HUES6 (cell line): ENCODE data around the gene PLEKHG7.

Experiments
- H3K27ac ChIP-seq: 2 replicates; pipeline ENCODE4 v1.7.0; 2013; ENCODE audit warnings: low read depth, mild to moderate bottlenecking, low read length, inconsistent platforms
- H3K27me3 ChIP-seq: 2 replicates; pipeline ENCODE4 v1.6.1; 2013; ENCODE audit warnings: low read length; ENCODE audit not compliant: control insufficient read depth, insufficient read depth
- H3K36me3 ChIP-seq: 2 replicates; pipeline ENCODE4 v1.6.1; 2013; ENCODE audit warnings: low read length; ENCODE audit not compliant: control insufficient read depth, insufficient read depth
- H3K4me1 ChIP-seq: 2 replicates; pipeline ENCODE4 v1.6.1; 2013; ENCODE audit warnings: low read length; ENCODE audit not compliant: control insufficient read depth, insufficient read depth
- H3K4me3 ChIP-seq: 2 replicates; pipeline ENCODE4 v1.5.1; 2013; ENCODE audit warnings: low read depth, low read length
- H3K9ac ChIP-seq: one replicate; pipeline ENCODE4 v1.6.1; 2013; ENCODE audit warnings: mild to moderate bottlenecking, low read length
- H3K9me3 ChIP-seq: 2 replicates; pipeline ENCODE4 v1.6.1; 2013; ENCODE audit warnings: low read depth, low read length; ENCODE audit not compliant: control insufficient read depth, insufficient read depth

Gene PLEKHG7

GRCh38 chr12:92706594-92706993 lies 3.8 kb downstream of the PLEKHG7 start:
- Histone ChIP-seq H3K27ac (no peak overlapping the region), H3K9me3 (no peaks in the 10 kb centered on the region), H3K9ac (no peak overlapping the region), H3K36me3 (no peaks in the 10 kb centered on the region), H3K27me3 (no peaks in the 10 kb centered on the region), H3K4me1 (peaks cover 8% of the 10 kb centered on the region; the same call in 1 of the 2 replicates), H3K4me3 (no peak overlapping the region)

GRCh38 chr12:92707926-92708325 lies 5.1 kb downstream of the PLEKHG7 start:
- 0 out of 2 replicates have a peak, but pooled peaks cover 2% of the 10 kb centered on the region for H3K9me3 ChIP-seq
- H3K27me3 ChIP-seq, result no peaks in the 10 kb centered on the region
- H3K4me3 ChIP-seq, result no peak overlapping the region
- no peak overlapping the region for H3K27ac ChIP-seq
- peaks cover 8% of the 10 kb centered on the region; the same call in 1 of the 2 replicates for H3K4me1 ChIP-seq
- no peak overlapping the region for H3K9ac ChIP-seq
- H3K36me3 ChIP-seq, result no peaks in the 10 kb centered on the region

GRCh38 chr12:92715625-92716024 lies 12.8 kb downstream of the PLEKHG7 start:
- Histone ChIP-seq H3K27me3 (no peaks in the 10 kb centered on the region), H3K27ac (no peak overlapping the region), H3K4me3 (no peak overlapping the region), H3K36me3 (no peaks in the 10 kb centered on the region), H3K9ac (no peak overlapping the region), H3K9me3 (peaks cover 2% of the 10 kb centered on the region; the same call in 1 of the 2 replicates), H3K4me1 (peaks cover 6% of the 10 kb centered on the region)

GRCh38 chr12:92717202-92717601 lies 14.4 kb downstream of the PLEKHG7 start:
- peaks cover 6% of the 10 kb centered on the region for H3K4me1 ChIP-seq
- no peak overlapping the region for H3K9ac ChIP-seq
- H3K36me3 ChIP-seq, result no peaks in the 10 kb centered on the region
- H3K27ac ChIP-seq, result no peak overlapping the region
- H3K4me3 ChIP-seq, result no peak overlapping the region
- H3K9me3 ChIP-seq, result peaks cover 2% of the 10 kb centered on the region; the same call in 1 of the 2 replicates
- no peaks in the 10 kb centered on the region for H3K27me3 ChIP-seq

GRCh38 chr12:92718483-92718990 lies 15.7 kb downstream of the PLEKHG7 start:
- H3K36me3 ChIP-seq, result no peaks in the 10 kb centered on the region
- H3K4me3 ChIP-seq, result no peak overlapping the region

GRCh38 chr12:92719674-92720073 lies 16.9 kb downstream of the PLEKHG7 start:
- peaks cover 6% of the 10 kb centered on the region for H3K4me1 ChIP-seq
- H3K4me3 ChIP-seq, result no peak overlapping the region
- H3K36me3 ChIP-seq, result no peaks in the 10 kb centered on the region
- peaks cover 4% of the 10 kb centered on the region for H3K9me3 ChIP-seq
- no peak overlapping the region for H3K9ac ChIP-seq
- no peak overlapping the region for H3K27ac ChIP-seq
- no peaks in the 10 kb centered on the region for H3K27me3 ChIP-seq

More at GRCh38 chr12:92718483-92718990, 15.7 kb downstream of the PLEKHG7 start:
- H3K27me3 ChIP-seq, result no peaks in the 10 kb centered on the region
- H3K4me1 ChIP-seq, result peaks cover 6% of the 10 kb centered on the region
- no peaks in the 10 kb centered on the region for H3K9me3 ChIP-seq
- no peak overlapping the region for H3K27ac ChIP-seq
- no peak overlapping the region for H3K9ac ChIP-seq

GRCh38 chr12:92721130-92721529 lies 18.3 kb downstream of the PLEKHG7 start:
- Histone ChIP-seq H3K27me3 (no peaks in the 10 kb centered on the region), H3K9me3 (peaks cover 9% of the 10 kb centered on the region), H3K9ac (no peak overlapping the region), H3K27ac (no peak overlapping the region), H3K36me3 (no peaks in the 10 kb centered on the region), H3K4me3 (no peak overlapping the region), H3K4me1 (peaks cover 6% of the 10 kb centered on the region)

- Histone ChIP-seq H3K9ac (no peak overlapping the region), H3K9me3 (peaks cover 9% of the 10 kb centered on the region), H3K27me3 (no peaks in the 10 kb centered on the region), H3K36me3 (no peaks in the 10 kb centered on the region), H3K4me3 (no peak overlapping the region), H3K4me1 (peaks cover 4% of the 10 kb centered on the region), H3K27ac (no peak overlapping the region)
Measured at GRCh38 chr12:92721656-92722055, 18.9 kb downstream of the PLEKHG7 start.

GRCh38 chr12:92722897-92723296 lies 20.1 kb downstream of the PLEKHG7 start:
- Histone ChIP-seq H3K9me3 (peaks cover 9% of the 10 kb centered on the region), H3K27ac (no peak overlapping the region), H3K36me3 (no peaks in the 10 kb centered on the region), H3K9ac (no peak overlapping the region), H3K4me1 (no peaks in the 10 kb centered on the region; the same call in 1 of the 2 replicates), H3K4me3 (no peak overlapping the region), H3K27me3 (no peaks in the 10 kb centered on the region)

GRCh38 chr12:92726850-92727249 lies 24.1 kb downstream of the PLEKHG7 start:
- no peak overlapping the region for H3K9ac ChIP-seq
- H3K9me3 ChIP-seq, result peaks cover 9% of the 10 kb centered on the region
- no peaks in the 10 kb centered on the region for H3K27me3 ChIP-seq
- no peaks in the 10 kb centered on the region for H3K36me3 ChIP-seq
- H3K27ac ChIP-seq, result no peak overlapping the region
- H3K4me1 ChIP-seq, result no peaks in the 10 kb centered on the region
- H3K4me3 ChIP-seq, result no peak overlapping the region

- Histone ChIP-seq H3K36me3 (no peaks in the 10 kb centered on the region), H3K9me3 (peaks cover 3% of the 10 kb centered on the region), H3K4me3 (no peak overlapping the region), H3K9ac (no peak overlapping the region), H3K27ac (no peak overlapping the region), H3K27me3 (no peaks in the 10 kb centered on the region), H3K4me1 (no peaks in the 10 kb centered on the region)
Measured at GRCh38 chr12:92729773-92730305, 27.1 kb downstream of the PLEKHG7 start.
